ENCODE data around the gene EHD3.

The EHD3 gene

DNA sequence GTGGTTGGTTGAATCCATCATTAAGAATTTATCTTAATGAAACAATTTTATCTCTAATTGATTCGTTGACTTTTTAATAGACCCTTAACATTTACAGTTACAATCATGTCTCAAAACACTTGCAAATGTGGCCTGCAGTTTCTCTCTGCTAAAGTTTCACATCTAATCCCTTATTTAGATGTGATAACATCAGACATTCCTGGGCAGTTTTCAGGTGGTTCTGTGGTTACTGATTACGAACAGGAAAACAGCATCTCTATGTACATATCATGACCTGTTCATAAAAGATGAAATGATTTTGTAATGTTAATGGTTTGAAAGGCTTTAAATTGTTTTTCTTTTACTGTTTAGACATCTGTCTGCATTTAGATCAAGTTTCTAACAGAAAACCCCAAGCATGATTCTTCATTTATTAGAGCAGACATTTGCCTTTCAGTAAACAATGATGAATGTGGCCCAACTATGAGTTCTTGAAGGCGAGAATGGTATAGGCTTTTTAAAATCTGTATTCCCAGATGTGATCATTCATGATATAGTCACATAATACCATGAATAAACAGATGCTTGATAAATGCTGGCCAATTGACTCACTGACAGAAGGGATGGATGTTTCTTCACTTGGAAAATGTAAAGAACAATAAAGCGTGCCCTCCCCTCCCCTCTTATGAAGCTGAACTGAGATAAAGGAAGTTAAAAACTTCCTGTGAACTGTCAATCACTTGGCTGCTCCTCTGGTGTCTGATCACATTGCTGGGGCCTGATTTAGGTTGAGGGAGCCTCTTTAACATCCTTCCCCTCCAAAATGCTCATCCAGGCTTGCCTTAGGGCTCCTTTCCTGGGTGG is 20.1 kb upstream of the EHD3 start:
- DNase-seq = no peak

DNA sequence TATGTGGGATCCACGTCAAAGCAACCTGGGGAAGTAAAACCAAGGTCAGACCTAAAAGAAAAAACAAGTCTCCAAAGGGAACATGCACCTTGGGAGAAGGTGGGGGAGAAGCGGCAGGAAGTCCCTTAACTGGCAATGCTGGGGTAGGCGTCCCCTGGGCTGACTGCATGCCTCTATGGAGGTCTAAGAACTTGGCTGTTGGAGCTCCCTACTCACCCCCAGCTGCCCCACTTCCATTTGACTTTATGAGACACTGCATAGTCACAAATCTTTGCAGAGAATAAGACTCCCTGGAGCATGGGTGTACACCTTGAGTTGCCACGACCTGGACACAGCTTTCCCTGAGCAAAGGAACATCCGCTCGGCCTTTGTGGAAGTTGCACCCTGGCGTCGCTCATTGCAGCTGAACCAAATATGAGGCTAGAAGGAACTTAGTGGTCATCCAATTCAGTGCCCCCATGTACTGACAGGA is 19.5 kb upstream of the EHD3 start:
- DNase-seq = no peak

DNA sequence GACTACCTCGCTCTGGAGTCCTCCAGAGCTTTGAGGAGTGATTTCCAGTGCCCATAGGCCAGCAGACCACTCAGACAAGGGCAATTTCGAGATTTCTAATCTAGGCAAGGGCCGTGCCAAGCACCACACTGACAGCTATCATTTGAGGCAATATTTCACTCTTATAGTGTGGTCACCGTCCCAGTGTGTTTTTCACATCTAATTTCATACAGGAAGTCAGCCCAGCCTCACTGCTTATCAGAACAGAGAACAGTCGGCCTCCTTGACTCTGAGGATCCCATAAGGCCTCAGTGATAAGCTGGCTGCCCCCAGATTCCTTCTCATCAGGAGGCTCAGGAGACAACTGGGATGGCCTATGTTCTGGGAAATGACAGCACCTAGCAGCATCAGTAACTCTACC is 17.2 kb upstream of the EHD3 start:
- DNase-seq = no peak

DNA sequence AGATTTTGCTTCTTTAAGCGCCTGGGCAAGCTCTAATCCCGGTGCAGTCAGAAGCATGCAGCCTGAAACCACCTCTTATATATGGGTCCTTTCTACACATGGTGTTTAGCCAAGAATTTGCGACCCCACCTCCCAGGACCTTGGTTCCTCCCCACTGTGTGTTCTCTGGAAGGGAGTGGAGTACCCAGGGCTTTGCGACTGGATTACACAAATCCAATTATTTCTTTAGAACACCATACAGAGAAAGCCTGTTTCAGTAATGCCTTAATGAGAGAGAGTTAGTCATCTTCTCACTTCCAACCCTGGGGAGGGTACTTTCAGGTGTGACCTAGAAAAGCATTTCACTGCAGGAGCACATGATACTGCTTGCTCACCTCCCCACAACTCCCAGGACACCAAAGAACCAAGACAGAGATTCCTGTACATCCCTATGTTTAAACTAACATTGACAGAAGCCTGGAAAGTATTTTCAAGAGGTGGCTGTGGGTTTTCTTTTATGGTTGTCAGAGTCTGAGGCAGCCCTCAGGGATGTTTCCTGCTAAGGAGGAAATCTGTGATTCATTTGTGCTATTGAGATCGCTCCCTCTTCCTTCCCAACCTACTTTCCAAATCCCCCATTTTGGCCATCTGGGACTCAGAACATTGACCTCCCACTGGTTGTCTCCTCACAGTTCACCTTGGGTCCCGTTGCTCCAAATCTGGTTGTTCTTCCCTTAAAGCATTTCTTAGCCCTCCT is 16.3 kb upstream of the EHD3 start, which contains the start of gene CAPN14:
TSS of gene CAPN14 (minus strand) at position 51 of the 736 bp plus-strand sequence. CDS start 12,068 bp downstream, outside the sequence.
- no peak for DNase-seq

DNA sequence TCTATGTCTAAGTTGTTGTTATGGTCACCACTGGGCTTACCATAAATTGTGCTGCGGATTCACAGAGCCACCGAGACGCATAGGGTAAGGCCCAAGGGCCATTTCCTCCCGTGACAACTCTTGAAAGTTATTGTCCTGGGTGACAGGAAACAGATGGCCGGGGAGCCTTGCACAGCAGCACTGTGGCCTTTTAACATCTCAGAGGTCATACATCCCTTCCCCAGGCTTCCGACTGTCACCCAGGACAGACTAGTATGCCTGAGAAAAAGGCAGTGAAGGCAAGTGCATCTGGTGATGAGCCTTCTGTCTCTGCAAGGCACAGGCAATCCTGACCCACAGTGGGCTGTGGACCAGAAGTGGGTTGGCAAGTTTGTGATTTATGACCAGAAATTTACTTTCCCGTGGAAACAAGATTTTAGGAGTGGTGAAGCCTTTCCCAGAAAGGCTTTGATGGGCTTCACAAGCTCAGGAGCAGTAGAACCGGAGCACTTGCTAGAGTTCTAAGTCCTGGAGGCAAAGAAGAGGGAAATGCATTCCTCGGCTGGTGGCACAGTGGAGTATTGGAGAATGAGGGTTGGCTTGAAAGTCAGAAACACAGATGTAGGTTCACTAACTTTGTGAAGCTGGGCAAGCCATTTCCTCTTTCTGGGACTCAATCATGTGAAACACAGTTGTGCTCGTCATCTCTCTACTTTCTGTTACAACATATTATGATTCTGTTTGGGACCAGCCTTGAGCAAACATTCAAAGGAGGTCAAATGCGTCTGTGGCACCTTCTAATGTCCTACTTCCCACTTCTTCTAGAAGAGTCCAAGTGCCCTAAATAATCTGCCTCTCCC is 14.6 kb upstream of the EHD3 start:
- DNase-seq = no peak

DNA sequence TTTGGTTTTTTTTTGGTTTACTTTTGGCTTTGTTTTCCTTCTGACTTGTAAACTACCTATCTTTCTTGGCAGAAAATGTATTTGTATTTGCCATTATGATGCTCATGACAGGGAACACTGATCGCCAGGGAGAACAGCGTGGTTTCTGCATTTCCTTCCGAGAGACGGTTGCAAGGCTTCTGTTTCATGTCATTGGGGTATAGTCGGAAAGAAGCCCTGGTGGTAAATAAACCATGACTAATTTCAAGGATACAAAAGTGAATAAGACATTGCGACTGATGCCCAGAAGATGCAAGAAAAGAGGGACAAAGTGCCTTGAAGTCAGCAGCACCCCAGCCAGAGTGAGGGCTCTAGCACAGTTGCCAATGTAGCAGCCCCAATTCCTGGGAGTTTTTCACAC is 12.4 kb upstream of the EHD3 start:
- no peak for DNase-seq

DNA sequence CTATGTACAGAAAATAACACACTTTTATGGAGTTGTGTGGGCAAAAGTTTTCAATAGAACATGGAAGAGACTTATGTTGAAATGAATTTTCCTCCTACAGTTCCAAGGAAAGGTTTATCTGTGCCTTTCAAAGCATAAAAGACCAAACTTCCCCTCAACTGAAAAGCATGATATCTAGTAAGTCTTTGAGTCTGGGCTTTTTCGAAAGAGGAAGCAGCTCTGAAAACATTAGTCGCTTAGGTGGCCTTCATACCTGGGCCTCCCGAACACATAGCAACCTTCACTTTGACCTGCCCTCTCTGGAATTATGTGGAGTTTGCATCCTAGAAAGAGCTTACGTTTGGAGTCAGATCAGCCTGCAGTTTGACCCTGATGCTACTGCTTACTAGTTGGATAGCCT is 11.9 kb upstream of the EHD3 start:
- DNase-seq = no peak

DNA sequence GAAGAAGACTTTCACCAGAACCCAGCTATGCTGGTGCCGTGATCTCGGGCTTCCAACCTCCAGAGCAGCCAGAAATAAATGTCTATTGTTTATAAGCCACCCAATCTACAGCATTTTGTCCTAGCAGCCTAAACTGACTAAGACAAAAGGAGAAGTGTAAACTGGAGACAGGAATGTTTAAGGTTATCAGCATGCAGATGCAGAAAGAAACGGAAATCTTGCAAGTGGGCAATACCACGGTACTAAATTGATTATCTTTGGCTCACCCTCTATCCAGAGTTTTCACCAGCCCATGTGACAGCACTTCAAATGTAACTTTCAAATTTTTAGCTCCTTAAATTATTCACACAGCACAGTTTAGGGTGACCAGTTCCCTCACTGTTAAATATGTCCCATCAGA is 10.9 kb upstream of the EHD3 start:
- no peak for DNase-seq

DNA sequence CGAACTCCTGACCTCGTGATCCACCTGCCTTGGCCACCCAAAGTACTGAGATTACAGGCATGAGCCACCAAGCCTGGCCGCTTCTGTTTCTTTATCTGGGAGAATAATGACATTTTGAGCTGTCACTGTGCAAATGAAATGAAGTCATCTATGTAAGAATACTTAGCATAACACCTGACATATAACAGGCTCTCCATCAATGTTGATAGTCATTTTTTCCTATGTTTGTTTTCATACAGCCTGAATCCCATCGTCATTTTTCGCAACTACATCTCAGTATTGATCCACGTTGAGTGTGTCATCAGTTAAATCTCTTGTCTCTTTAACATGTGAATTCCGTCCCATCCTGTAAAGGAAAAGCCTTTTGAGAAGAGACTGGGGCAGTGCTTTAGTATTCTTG is 10.2 kb upstream of the EHD3 start:
- DNase-seq = no peak

DNA sequence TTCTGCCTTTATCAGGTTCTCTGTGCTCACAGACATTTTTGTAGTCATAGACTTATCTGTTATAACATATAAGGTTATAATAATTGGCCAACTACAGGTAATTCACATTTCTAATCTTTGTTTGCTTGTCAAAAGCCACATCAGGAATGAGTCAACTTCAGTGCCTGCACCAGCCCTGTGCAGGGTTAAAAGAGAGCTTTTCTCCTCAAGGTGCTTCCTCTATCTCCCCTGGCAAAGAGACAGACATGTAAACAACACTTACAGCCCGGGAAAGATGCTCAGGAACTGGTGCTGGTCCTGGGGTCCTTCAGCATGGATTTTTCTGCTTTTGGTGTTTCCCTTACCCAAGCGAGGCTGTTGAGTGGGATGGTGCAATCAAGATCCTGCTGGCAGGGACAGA is 7.7 kb upstream of the EHD3 start:
- DNase-seq = no peak

DNA sequence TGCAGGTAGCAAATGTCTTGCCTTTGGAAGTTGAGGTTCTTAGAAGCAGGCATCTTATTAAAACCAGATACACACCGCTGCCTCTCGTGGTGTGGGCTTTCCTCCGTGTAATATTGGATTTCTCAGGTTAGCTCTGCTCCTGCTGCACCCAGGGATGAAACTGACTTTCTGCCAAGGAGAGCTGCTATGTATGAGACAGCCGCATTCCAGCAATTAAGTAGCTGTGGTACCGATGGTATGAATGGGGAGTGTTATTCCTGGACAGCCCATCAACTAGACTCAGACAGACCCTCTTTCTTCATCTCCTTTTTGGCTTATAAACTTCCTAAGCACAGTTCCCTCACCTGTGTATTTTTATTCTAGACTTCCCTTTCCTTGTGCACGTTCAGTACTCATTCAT is 6.8 kb upstream of the EHD3 start:
- no peak for DNase-seq

DNA sequence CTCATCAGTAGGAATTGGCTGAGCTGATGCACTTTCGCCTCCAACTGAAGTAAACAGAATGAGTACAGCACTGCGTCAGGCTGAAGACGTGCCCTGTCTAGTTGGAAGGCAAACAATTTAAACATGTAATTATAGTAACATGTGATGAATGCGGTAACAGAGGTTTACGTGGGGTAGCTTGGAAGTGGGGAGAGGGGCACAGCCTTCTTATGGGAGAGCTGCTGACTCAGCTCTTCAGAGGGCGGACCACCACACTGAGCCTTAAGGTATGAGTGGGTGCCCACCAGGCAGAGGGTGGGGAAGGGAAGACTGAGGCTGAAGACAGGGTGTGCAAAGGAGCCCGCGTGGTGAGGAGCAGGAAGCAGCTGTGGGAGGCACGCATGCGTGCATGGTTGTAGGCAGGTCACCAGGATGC is 6.2 kb upstream of the EHD3 start:
- DNase-seq = no peak

DNA sequence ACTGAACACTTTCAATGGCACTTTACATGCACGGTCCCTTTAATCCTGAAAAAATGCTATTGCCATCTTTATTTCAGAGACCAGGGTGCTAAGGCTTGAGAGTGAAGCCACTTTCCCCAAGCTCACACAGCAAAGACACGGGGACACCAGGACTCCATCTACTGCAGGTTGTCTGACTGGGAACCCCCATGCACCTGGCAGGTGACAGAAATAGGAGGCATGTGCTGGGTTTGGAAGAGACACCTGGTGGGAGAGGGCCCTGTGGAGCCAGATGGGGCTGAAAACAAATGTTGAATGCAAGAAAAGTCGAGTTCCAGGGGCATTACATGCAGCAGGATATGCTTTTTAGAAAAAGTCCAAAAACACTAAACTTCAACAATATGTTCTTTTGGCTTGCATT is 5.2 kb upstream of the EHD3 start:
- DNase-seq = no peak

DNA sequence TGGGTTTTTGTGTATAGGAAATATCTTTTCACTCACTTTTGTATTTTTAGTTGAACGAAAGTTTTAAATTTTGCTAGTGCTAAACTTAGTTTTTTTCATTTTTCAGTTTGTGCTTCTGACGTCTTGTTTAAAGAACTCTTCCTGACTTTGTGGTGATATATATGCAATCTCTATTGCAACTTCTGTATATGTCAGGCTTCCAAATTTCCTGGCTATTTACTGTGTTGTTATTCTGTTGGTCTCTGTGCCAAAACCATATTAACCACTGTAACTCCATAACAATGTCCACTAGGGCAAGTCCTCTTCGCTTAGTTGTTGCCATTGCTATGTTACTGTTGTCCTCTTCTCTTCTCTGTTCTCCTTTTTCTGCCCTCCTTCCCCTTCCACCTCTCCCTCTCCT is 3.2 kb upstream of the EHD3 start:
- DNase-seq = no peak

DNA sequence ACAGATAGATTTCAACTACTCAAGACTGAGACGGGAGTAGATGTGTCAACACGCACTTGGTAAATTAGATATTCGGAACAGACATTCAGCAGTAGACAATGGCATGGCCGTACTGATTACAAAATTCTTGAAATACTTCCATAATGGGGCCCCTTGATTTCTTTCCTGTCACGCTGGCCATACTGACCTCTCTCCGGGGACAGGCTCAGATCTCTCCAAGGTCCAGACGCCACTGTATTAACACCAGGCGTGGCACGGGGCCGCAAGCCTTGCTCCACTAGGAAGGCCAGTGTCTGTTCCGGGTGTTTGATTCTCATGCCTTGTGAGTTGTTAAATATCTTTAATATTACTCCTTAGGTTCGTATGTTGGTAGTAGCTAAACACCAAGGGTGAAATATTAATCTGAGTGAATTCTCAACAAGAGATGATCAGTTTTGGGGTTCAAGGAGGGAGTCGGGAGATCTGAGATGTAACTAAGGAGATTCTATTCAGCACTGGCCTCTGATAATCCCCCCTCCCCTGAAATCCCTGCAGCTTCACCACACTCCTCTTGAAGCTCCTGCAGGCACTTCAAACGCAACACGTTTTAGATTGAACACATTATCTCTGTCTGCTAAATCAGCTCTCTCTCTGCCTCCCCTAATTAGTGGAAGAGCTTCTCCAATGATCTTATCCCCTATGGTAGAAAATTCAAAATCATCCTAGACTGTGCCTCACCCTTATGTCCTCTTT is 2.2 kb upstream of the EHD3 start:
- no peak for DNase-seq

DNA sequence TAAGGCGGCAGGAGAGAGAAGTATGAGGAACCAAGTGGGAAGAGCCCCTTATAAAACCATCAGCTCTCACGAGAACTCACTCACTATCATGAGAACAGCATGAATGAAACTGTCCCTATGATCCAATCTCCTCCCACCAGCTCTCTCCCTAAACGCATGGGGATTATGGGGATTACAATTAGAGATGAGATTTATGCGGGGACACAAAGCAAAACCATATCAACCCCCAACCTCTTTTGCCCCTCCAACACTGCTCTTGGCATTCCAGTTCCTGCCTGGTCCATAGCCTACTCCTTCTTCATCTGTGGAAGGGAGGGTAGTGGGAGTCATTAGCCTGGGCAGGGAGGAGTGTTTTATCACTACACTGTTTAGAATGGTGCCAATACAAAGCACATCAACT is 1.4 kb upstream of the EHD3 start:
- no peak for DNase-seq

DNA sequence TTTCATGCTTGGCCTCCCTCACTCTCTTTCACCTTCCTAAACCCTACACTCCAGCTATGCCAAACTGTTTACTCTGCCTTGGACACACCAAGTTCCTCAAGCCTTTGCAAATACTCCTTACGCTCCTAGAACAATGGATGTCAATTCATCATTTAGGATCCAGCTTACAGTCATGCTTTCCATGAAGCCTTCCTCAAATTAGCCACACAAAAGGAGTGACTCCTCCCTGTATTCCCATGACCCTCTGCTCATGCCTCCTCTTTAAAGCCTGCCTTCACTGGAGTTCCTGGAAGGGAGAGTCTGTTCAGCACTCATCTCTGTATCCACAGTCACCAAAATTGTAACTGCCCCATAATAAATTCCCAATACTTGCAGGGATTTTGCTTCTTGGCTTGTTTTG is 721 bp upstream of the EHD3 start:
- no peak for DNase-seq

DNA sequence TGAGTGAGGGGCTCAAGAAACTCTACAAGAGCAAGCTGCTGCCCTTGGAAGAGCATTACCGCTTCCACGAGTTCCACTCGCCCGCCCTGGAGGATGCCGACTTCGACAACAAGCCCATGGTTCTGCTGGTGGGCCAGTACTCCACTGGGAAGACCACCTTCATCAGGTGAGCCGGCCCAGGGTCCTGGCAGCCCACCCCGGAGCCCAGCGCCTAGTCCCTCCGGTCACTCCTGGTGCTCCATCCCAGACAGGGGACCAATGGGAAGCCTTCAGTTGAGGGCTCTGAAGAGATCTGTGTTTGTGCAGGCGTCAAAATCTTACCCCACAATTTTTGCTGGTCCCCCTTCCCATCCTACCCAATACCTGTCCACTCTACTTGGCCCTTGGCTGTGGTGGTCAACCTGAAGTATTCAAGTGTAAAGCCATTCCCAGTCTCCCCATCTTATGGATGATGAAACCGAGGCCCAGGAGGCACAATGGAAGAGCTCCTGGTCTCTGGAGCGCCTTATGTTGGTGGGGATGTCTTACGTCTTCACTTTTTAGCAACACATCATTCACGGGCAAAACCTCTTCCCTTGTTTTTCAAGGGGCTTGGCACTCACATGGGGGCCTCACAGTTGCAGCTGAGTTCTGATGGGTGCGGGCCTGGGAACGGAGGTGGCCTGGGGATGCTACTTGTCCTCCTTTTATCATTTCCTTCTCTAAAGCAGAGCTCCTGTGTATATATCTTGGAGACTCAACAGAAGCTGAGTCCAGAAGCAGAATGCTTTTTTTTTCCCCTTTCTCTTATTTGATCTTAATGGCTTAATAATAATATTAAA is 941 bp downstream of the EHD3 start:
- no peak for DNase-seq

DNA sequence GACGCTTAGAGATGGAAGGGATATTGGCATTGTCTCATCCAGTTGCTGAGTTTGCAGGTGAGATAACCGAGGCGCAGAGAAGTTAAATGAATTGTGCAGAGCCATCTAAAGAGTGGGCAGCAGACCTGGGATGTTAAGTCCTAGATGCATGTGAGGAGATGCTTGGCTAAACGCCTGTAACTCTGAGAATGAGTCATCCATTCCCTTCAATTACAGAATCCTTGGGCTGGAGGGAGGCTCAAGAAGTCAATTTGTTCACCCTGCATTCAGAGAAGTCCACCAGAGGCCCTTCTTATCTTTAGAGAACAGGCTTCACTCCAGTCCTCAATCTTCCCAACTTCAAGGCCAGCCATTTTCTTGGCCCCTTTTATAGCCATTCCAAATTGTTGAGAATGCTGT is 1.6 kb downstream of the EHD3 start:
- DNase-seq = no peak

DNA sequence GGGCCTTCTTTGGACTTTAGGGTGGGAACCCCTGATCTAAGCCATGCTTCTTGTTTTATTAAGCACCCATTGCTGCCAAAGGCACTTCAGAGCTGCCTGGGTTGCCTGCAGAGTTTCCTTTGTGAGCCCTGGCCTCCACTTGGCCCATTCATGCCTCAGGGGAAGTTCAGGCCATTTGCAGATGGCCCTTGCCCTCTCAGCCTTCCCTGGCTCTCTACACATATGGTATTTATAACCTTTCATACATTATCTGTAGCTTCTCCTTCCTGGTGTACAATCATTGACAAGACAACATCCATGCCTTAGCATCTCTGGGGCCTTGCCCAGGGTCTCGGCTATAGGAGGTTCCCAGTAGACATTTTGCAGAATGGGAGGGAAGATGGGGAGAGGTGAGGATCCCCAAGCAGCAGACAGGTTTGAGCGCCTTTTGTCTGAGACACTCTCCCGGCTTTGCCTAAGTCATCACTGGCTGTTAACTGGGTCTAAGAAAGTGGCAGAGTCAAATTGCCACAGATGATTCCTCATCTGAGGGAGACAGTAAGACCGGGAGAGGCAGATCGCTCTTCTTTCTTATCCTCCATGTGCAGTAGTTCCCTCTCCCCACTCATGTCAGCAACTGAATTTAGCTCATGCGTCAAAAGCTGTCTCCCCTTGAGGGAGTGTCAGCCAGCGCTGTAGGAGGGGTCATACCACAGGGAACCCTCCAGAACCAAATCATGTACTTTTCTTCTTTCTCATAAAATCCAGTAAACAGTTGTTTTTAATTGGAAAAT is 2.7 kb downstream of the EHD3 start:
- DNase-seq = no peak
